ENCODE results near the gene OLIG1.

DNA sequence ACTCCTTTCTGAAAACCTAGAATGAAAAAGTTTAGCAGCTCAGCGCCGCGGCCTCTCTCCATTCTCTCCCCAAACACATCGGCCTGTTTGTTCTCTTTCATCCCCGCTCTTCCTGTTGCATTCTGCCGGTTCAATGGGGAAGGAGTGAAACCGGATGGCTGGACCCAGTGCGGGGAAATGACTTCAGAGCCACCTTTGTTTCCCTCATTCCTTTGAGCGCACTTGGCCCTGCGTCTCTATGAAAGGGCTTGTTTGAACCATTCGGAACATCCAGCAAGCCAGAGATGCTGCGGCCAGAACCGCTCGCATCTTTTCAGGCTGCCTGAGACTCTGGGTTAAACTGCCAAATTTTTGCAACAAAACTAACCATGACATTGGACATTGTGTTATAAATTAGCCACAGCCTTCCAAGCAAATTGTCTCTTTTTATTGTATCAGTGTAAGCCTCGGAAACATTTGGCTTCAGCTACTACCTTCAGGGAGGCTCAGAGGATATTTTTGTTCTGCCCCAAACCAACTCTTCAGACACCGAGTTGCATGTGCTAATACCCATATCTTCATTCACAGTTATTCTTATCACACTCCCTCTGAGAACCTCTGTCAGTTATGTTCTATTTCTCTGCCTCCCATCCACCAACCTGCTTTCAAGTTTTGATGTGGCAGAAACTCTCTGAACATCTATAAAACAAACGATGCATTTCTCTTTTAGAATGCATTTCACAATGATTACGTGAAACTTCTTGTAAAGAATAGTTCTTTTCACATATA, 5.1 kb upstream of the OLIG1 start:
- TF ChIP-seq, protein P1, sequence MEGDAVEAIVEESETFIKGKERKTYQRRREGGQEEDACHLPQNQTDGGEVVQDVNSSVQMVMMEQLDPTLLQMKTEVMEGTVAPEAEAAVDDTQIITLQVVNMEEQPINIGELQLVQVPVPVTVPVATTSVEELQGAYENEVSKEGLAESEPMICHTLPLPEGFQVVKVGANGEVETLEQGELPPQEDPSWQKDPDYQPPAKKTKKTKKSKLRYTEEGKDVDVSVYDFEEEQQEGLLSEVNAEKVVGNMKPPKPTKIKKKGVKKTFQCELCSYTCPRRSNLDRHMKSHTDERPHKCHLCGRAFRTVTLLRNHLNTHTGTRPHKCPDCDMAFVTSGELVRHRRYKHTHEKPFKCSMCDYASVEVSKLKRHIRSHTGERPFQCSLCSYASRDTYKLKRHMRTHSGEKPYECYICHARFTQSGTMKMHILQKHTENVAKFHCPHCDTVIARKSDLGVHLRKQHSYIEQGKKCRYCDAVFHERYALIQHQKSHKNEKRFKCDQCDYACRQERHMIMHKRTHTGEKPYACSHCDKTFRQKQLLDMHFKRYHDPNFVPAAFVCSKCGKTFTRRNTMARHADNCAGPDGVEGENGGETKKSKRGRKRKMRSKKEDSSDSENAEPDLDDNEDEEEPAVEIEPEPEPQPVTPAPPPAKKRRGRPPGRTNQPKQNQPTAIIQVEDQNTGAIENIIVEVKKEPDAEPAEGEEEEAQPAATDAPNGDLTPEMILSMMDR (IDR thresholded peaks at IDR 0.05; ENCODE audit: low read depth, low read length) = no peak
- TF ChIP-seq EZH2phosphoT487 (IDR thresholded peaks at IDR 0.05; ENCODE audit: low read depth) = no peak
